OCI-LY3 (cell line): ENCODE results near the gene CAMTA1.

Source experiments
- H2AFZ ChIP-seq: fragments of 200-600, 300-600 bp; shearing (Covaris generic); 2 replicates; pipeline ENCODE4 v1.6.0; 2014; ENCODE audit warnings: antibody characterized with exemption, low read depth, low read length
- H3K27ac ChIP-seq: fragments of 200-600, 300-600 bp; sonication (generic); 2 replicates; pipeline ENCODE4 v1.5.1; 2014; ENCODE audit warnings: mild to moderate bottlenecking, low read length, moderate library complexity, mixed read lengths
- H3K27me3 ChIP-seq: fragments of 200-600, 300-600 bp; sonication (generic); 2 replicates; pipeline ENCODE4 v1.6.1; 2014; ENCODE audit warnings: low read depth, low read length, mixed read lengths
- H3K36me3 ChIP-seq: fragments of 200-600, 300-600 bp; sonication (generic); replicated peaks from 2 replicates; pipeline ENCODE3; 2014; ENCODE audit warnings: low read depth, low read length, mixed read lengths
- H3K4me1 ChIP-seq: fragments of 300-600, 200-600 bp; sonication (generic); 2 replicates; pipeline ENCODE4 v1.6.1; 2014; ENCODE audit warnings: low read length, mixed read lengths
- H3K4me2 ChIP-seq: fragments of 200-600, 300-600 bp; sonication (generic); 2 replicates; pipeline ENCODE4 v1.6.1; 2014; ENCODE audit warnings: low read length, mixed read lengths
- H3K4me3 ChIP-seq: fragments of 300-600, 200-600 bp; sonication (generic); 2 replicates; pipeline ENCODE4 v1.5.1; 2014; ENCODE audit warnings: antibody characterized with exemption, mild to moderate bottlenecking, low read length, moderate library complexity
- H3K79me2 ChIP-seq: fragments of 300-600, 200-600 bp; shearing (Covaris generic); 2 replicates; pipeline ENCODE4 v1.6.1; 2014; ENCODE audit warnings: mild to moderate bottlenecking, low read length, mixed read lengths
- H3K9ac ChIP-seq: fragments of 300-600, 200-600 bp; shearing (Covaris generic); 2 replicates; pipeline ENCODE4 v1.6.0; 2014; ENCODE audit warnings: mild to moderate bottlenecking, low read length, moderate library complexity
- H3K9me3 ChIP-seq: fragments of 200-600, 300-600 bp; shearing (Covaris generic); 2 replicates; pipeline ENCODE4 v1.6.1; 2014; ENCODE audit warnings: low read length, mixed read lengths; ENCODE audit not compliant: insufficient read depth
- H4K20me1 ChIP-seq: fragments of 200-600, 300-600 bp; sonication (generic); 2 replicates; pipeline ENCODE4 v1.6.1; 2016; ENCODE audit warnings: low read length, mixed read lengths; ENCODE audit not compliant: insufficient read depth
- CTCF ChIP-seq: fragments of 200-600, 300-600 bp; sonication (generic); IDR thresholded peaks from 2 replicates; pipeline ENCODE4 v1.5.1; 2014; ENCODE audit warnings: antibody characterized with exemption, low read length, low read depth
- EZH2phosphoT487 ChIP-seq: fragments of 200-600 bp; shearing (Covaris generic); IDR thresholded peaks from 2 replicates; pipeline ENCODE4 v1.6.1; 2018; ENCODE audit warnings: antibody characterized with exemption, mixed run types, low read depth

CAMTA1 gene

GRCh38 chr1:7441143-7441841 is 656.0 kb downstream of the CAMTA1 start:
- H3K4me2 ChIP-seq: no peak overlapping the region
- TF ChIP-seq EZH2phosphoT487 (no peak), CTCF (no peak)
- H3K9ac ChIP-seq: no peak overlapping the region
- H3K79me2 ChIP-seq: no peaks in the 10 kb centered on the region
- H3K36me3 ChIP-seq: no peaks in the 10 kb centered on the region
- no peak overlapping the region for H3K4me3 ChIP-seq
- H2AFZ ChIP-seq: no peak overlapping the region
- no peak overlapping the region for H3K27ac ChIP-seq
- no peaks in the 10 kb centered on the region for H4K20me1 ChIP-seq
- H3K27me3 ChIP-seq: no peaks in the 10 kb centered on the region
- no peaks in the 10 kb centered on the region for H3K9me3 ChIP-seq
- H3K4me1 ChIP-seq: peaks cover 23% of the 10 kb centered on the region

- no peak overlapping the region for H3K27ac ChIP-seq
- no peaks in the 10 kb centered on the region for H3K36me3 ChIP-seq
- no peak overlapping the region for H2AFZ ChIP-seq
- no peak overlapping the region for H3K9ac ChIP-seq
- no peaks in the 10 kb centered on the region for H4K20me1 ChIP-seq
- H3K4me3 ChIP-seq: no peak overlapping the region
- H3K9me3 ChIP-seq: no peaks in the 10 kb centered on the region
- no peaks in the 10 kb centered on the region for H3K79me2 ChIP-seq
- no peaks in the 10 kb centered on the region for H3K27me3 ChIP-seq
- TF ChIP-seq CTCF (no peak), EZH2phosphoT487 (no peak)
- H3K4me1 ChIP-seq: peaks cover 31% of the 10 kb centered on the region
- no peak overlapping the region for H3K4me2 ChIP-seq
Measured at GRCh38 chr1:7442036-7442435, 656.8 kb downstream of the CAMTA1 start.

GRCh38 chr1:7442918-7443317 is 657.7 kb downstream of the CAMTA1 start:
- no peak overlapping the region for H3K4me3 ChIP-seq
- no peak overlapping the region for H3K27ac ChIP-seq
- peaks cover 40% of the 10 kb centered on the region for H3K4me1 ChIP-seq
- H3K27me3 ChIP-seq: no peaks in the 10 kb centered on the region
- no peaks in the 10 kb centered on the region for H4K20me1 ChIP-seq
- no peaks in the 10 kb centered on the region for H3K36me3 ChIP-seq
- H3K4me2 ChIP-seq: no peak overlapping the region
- H2AFZ ChIP-seq: no peak overlapping the region
- no peak overlapping the region for H3K9ac ChIP-seq
- no peaks in the 10 kb centered on the region for H3K9me3 ChIP-seq
- no peaks in the 10 kb centered on the region for H3K79me2 ChIP-seq
- TF ChIP-seq EZH2phosphoT487 (no peak), CTCF (no peak)

GRCh38 chr1:7444363-7444762 is 659.1 kb downstream of the CAMTA1 start:
- Histone ChIP-seq H3K9me3 (no peaks in the 10 kb centered on the region), H3K4me2 (no peak overlapping the region), H3K4me3 (no peak overlapping the region), H3K36me3 (no peaks in the 10 kb centered on the region), H3K27ac (no peak overlapping the region), H3K4me1 (peaks cover 41% of the 10 kb centered on the region), H3K9ac (no peak overlapping the region), H3K27me3 (no peaks in the 10 kb centered on the region), H3K79me2 (no peaks in the 10 kb centered on the region), H4K20me1 (no peaks in the 10 kb centered on the region), H2AFZ (peak overlapping the region; percentile 74; the same call in 1 of the 2 replicates)
- no peak for TF ChIP-seq EZH2phosphoT487
- no peak for TF ChIP-seq CTCF
